Natural killer cell (primary cell): Measurements from ENCODE around the gene FZD4. TPM values are rescaled to one million over a fixed set of nuclear protein-coding genes. Genes with fewer than 3 reads are reported as not detected.

ENCODE experiments used
- ATAC-seq, 3 donors: fragments of 150-1000 bp in 2 of 3; fragments of 200-7000 bp in 1 of 3; cut with Tn5 transposase; 1 replicate in 1 of 3; 2 replicates in 2 of 3; pipeline ENCODE4 v1.10.0; 2021; ENCODE audit warnings: mild to moderate bottlenecking in 2 of 3, moderate library complexity in 2 of 3
- DNase-seq, 2 donors: peaks; one replicate each; pipeline versions ENCODE4 v3.0.0 to v3.0.0-alpha.2; 2013 to 2021; ENCODE audit warnings: mixed read lengths in 1 of 2
- H3K27ac ChIP-seq: one replicate; pipeline ENCODE4 v1.5.1; 2013; ENCODE audit warnings: mild to moderate bottlenecking, low read length
- H3K27me3 ChIP-seq: one replicate; pipeline ENCODE4 v1.6.1; 2013; ENCODE audit warnings: low read length; ENCODE audit not compliant: control insufficient read depth, insufficient read depth
- H3K36me3 ChIP-seq: one replicate; pipeline ENCODE4 v1.6.1; 2013; ENCODE audit warnings: low read length; ENCODE audit not compliant: control insufficient read depth, insufficient read depth
- H3K4me1 ChIP-seq: one replicate; pipeline ENCODE4 v1.6.1; 2013; ENCODE audit warnings: low read length; ENCODE audit not compliant: control insufficient read depth, insufficient read depth
- H3K4me3 ChIP-seq: one replicate; pipeline ENCODE4 v1.5.1; 2013; ENCODE audit warnings: low read length
- H3K9me3 ChIP-seq: one replicate; pipeline ENCODE4 v1.6.1; 2013; ENCODE audit warnings: low read length; ENCODE audit not compliant: control insufficient read depth, insufficient read depth
- H3K27ac Mint-ChIP-seq, 2 donors: one replicate each; pipeline ENCODE4 v1.8.0; 2022; ENCODE audit warnings: mild to moderate bottlenecking in 2 of 2, mixed read lengths in 2 of 2, moderate library complexity in 1 of 2
- H3K27me3 Mint-ChIP-seq, 2 donors: one replicate each; pipeline ENCODE4 v1.8.0; 2022; ENCODE audit warnings: low read depth in 2 of 2, mixed read lengths in 2 of 2
- H3K36me3 Mint-ChIP-seq: one replicate; pipeline ENCODE4 v1.8.0; 2022; ENCODE audit warnings: mixed read lengths
- H3K4me1 Mint-ChIP-seq, 2 donors: one replicate each; pipeline ENCODE4 v1.8.0; 2022; ENCODE audit warnings: mixed read lengths in 2 of 2
- H3K4me3 Mint-ChIP-seq: one replicate; pipeline ENCODE4 v1.8.0; 2022; ENCODE audit warnings: mild to moderate bottlenecking, moderate library complexity, mixed read lengths
- H3K9me3 Mint-ChIP-seq, 2 donors: one replicate each; pipeline ENCODE4 v1.8.0; 2022; ENCODE audit warnings: mixed read lengths in 2 of 2
- CTCF ChIP-seq: fragments of 200-600 bp; IDR thresholded peaks from one replicate; pipeline ENCODE4 v1.8.0; 2022; ENCODE audit warnings: antibody characterized with exemption
- WGBS: methylation state at CpG from one replicate; pipeline ENCODE4 v1.1.7; 2013; ENCODE audit warnings: missing lambda C conversion rate; ENCODE audit not compliant: insufficient coverage; 5-methylcytosine and 5-hydroxymethylcytosine counted together
- intact Hi-C: fragments of 100-400 bp; cut with micrococcal nuclease; formaldehyde crosslinking; loops from one replicate; pipeline ENCODE4 v1.14.2; 2022
- total RNA-seq, 4 donors: library from RNA; stranded (reverse); fragments of 120-200 nt in 1 of 4; gene quantifications; one replicate each; pipeline versions ENCODE4 v1.2.3 to v1.2.4, GENCODE V29; 2013 to 2022

The FZD4 gene
- total RNA-seq, 3 donors from 2014 or later (not counting 1 experiment from before 2014, with no cell fraction given), result 0.02 to 0.11 (median 0.05) TPM

- H3K36me3 Mint-ChIP-seq, result no peaks in the 10 kb centered on the region
- H3K4me1 Mint-ChIP-seq, result peaks cover 21 to 22% of the 10 kb centered on the region in 2 donors
- H3K4me1 ChIP-seq, result peaks cover 16% of the 10 kb centered on the region
- no peaks in the 10 kb centered on the region for H3K36me3 ChIP-seq
- peaks cover 28 to 52% of the 10 kb centered on the region in 2 donors for H3K27me3 Mint-ChIP-seq
- ATAC-seq (no peak), DNase-seq (no peak)
- H3K27me3 ChIP-seq, result no peaks in the 10 kb centered on the region
- H3K27ac ChIP-seq, result no peak overlapping the region
- H3K27ac Mint-ChIP-seq, result no peak overlapping the region
- no peak overlapping the region for H3K4me3 Mint-ChIP-seq
- H3K4me3 ChIP-seq, result no peak overlapping the region
- H3K9me3 Mint-ChIP-seq, result no peaks in the 10 kb centered on the region
- intact Hi-C loops, result no loop called here
- no peak for TF ChIP-seq CTCF
- WGBS, result 92% methylated on average over 4 of the region's 4 CpGs
- no peaks in the 10 kb centered on the region for H3K9me3 ChIP-seq
Measured at GRCh38 chr11:86957976-86958646, 2.9 kb upstream of the FZD4 start.

GRCh38 chr11:86956905-86957195, 1.7 kb upstream of the FZD4 start:
- H3K4me3 ChIP-seq, result no peak overlapping the region
- H3K36me3 ChIP-seq, result no peaks in the 10 kb centered on the region
- intact Hi-C loops, result no loop called here
- 100% methylated on average over 2 of the region's 2 CpGs for WGBS
- peaks cover 24 to 45% of the 10 kb centered on the region in 2 donors for H3K27me3 Mint-ChIP-seq
- H3K4me3 Mint-ChIP-seq, result peak overlapping the region; percentile 96
- H3K27ac Mint-ChIP-seq, result peak overlapping the region in 1 of 2 donors; percentile 6
- peaks cover 16% of the 10 kb centered on the region for H3K4me1 ChIP-seq
- no peaks in the 10 kb centered on the region for H3K9me3 ChIP-seq
- no peak overlapping the region for H3K27ac ChIP-seq
- no peaks in the 10 kb centered on the region for H3K27me3 ChIP-seq
- H3K36me3 Mint-ChIP-seq, result no peaks in the 10 kb centered on the region
- DNase-seq (no peak), ATAC-seq (no peak)
- no peaks in the 10 kb centered on the region for H3K9me3 Mint-ChIP-seq
- TF ChIP-seq CTCF, result no peak
- peaks cover 21 to 22% of the 10 kb centered on the region in 2 donors for H3K4me1 Mint-ChIP-seq

GRCh38 chr11:86955111-86955360, 159 bp downstream of the FZD4 start:
- Mint-ChIP-seq H3K4me1 (peaks cover 21 to 22% of the 10 kb centered on the region in 2 donors), H3K4me3 (no peak overlapping the region), H3K36me3 (no peaks in the 10 kb centered on the region), H3K27ac (no peak overlapping the region), H3K9me3 (no peaks in the 10 kb centered on the region), H3K27me3 (peaks cover 19 to 38% of the 10 kb centered on the region in 2 donors)
- intact Hi-C loops, result no loop called here
- Histone ChIP-seq H3K4me3 (peak overlapping the region; percentile 25), H3K27me3 (no peaks in the 10 kb centered on the region), H3K4me1 (peaks cover 16% of the 10 kb centered on the region), H3K9me3 (no peaks in the 10 kb centered on the region), H3K27ac (no peak overlapping the region), H3K36me3 (no peaks in the 10 kb centered on the region)
- ATAC-seq (peak; percentile 1 to 20 (median 18)), DNase-seq (no peak)
- TF ChIP-seq CTCF, result no peak
- WGBS, result under 1% methylated on average over 32 of the region's 32 CpGs
